ENCODE data around the gene FABP2. TPM values are rescaled to one million over a fixed set of nuclear protein-coding genes. Genes with fewer than 3 reads are reported as not detected.

FABP2 gene
- total RNA-seq, 4 donors from 2014 or later, result not detected

DNA sequence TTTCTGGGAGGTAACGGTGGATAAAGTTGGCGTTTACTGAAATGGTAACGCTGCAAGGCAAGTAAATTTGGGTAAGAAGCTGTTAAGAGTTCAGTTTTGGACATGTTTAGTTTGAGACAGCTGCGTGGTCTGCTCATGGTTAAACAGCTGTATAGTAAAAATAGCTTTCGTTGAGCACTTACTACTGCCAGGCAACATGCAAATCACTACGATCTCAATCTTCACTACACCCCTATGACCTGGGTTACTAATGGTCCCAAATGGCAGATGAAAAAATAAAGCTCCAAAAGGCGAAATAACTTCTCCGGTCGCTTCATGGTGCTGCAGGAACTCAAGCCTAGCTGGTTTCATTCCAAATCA is 22.2 kb downstream of the FABP2 start:
- under 1% methylated on average over 9 of the region's 9 CpGs for WGBS
- TF ChIP-seq EP300 (IDR thresholded peaks at IDR 0.05) (no peak), POLR2A (IDR thresholded peaks at IDR 0.05) (no peak), POLR2AphosphoS5 (IDR thresholded peaks at IDR 0.05) (no peak), CTCF (IDR thresholded peaks at IDR 0.05) (no peak)
- no peaks in the 10 kb centered on the region for H3K9me3 ChIP-seq
- peak overlapping the region; percentile 70 for H3K4me3 ChIP-seq
- H3K36me3 ChIP-seq, result peaks cover 20% of the 10 kb centered on the region
- peak overlapping the region; percentile 94 for H3K27ac ChIP-seq
- H3K27me3 ChIP-seq, result no peaks in the 10 kb centered on the region
- peaks cover 35% of the 10 kb centered on the region for H3K4me1 ChIP-seq
- no peak for DNase-seq (ENCODE audit: low spot score in 2 of 2)

GRCh38 chr4:119299260-119299671 is 22.7 kb downstream of the FABP2 start:
- WGBS, result 2% methylated on average over 2 of the region's 2 CpGs
- no peaks in the 10 kb centered on the region for H3K9me3 ChIP-seq

GRCh38 chr4:119297795-119298194 is 24.1 kb downstream of the FABP2 start:
- 83% methylated on average over 1 of the region's 1 CpG for WGBS
- no peaks in the 10 kb centered on the region for H3K27me3 ChIP-seq
- peaks cover 35% of the 10 kb centered on the region for H3K4me1 ChIP-seq
- no peak overlapping the region for H3K27ac ChIP-seq
- peaks cover 31% of the 10 kb centered on the region for H3K36me3 ChIP-seq
- TF ChIP-seq EP300 (IDR thresholded peaks at IDR 0.05), result no peak
- H3K4me3 ChIP-seq, result no peak overlapping the region
- H3K9me3 ChIP-seq, result no peaks in the 10 kb centered on the region
- no peak for DNase-seq (ENCODE audit: low spot score in 2 of 2)

More at GRCh38 chr4:119299260-119299671, 22.7 kb downstream of the FABP2 start:
- TF ChIP-seq POLR2A (IDR thresholded peaks at IDR 0.05) (no peak), CTCF (IDR thresholded peaks at IDR 0.05) (no peak), EP300 (IDR thresholded peaks at IDR 0.05) (no peak), POLR2AphosphoS5 (IDR thresholded peaks at IDR 0.05) (no peak)
- Histone ChIP-seq H3K27ac (peak overlapping the region; percentile 94), H3K4me1 (peaks cover 35% of the 10 kb centered on the region), H3K27me3 (no peaks in the 10 kb centered on the region), H3K36me3 (peaks cover 20% of the 10 kb centered on the region), H3K4me3 (peak overlapping the region; percentile 70)
- DNase-seq (ENCODE audit: low spot score in 2 of 2), result no peak

GRCh38 chr4:119296356-119296755 is 25.6 kb downstream of the FABP2 start:
- no peak for DNase-seq (ENCODE audit: low spot score in 2 of 2)
- WGBS, result 95% methylated on average over 2 of the region's 2 CpGs

DNA sequence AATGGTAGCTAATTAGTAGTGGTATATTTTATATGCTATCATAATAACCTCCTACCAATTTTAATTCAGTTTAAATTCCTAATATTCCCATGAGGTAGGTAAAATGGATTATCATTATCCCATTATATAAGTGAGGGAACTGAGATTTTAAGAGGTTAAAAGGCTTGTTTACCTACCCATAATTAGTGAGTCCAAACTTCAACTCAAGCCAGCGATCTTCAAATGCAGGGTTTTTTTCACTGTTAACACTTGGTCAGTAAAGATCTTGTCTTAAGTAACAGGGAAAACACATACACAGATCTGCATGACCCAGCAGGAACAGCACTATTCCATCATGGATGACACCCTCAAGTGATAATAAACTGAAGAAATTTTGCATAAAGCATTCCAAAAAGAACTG is 31.3 kb downstream of the FABP2 start:
- 90% methylated on average over 1 of the region's 1 CpG for WGBS
- TF ChIP-seq EP300 (IDR thresholded peaks at IDR 0.05), result no peak
- no peak for TF ChIP-seq POLR2AphosphoS5 (IDR thresholded peaks at IDR 0.05)
- no peak overlapping the region for H3K4me3 ChIP-seq
- H3K27me3 ChIP-seq, result no peaks in the 10 kb centered on the region
- peaks cover 10% of the 10 kb centered on the region for H3K4me1 ChIP-seq
- H3K9me3 ChIP-seq, result no peaks in the 10 kb centered on the region
- H3K27ac ChIP-seq, result no peak overlapping the region
- no peak for DNase-seq (ENCODE audit: low spot score in 2 of 2)
- H3K36me3 ChIP-seq, result peaks cover 24% of the 10 kb centered on the region

More at GRCh38 chr4:119296356-119296755, 25.6 kb downstream of the FABP2 start:
- H3K9me3 ChIP-seq, result no peaks in the 10 kb centered on the region
- no peaks in the 10 kb centered on the region for H3K27me3 ChIP-seq
- no peak overlapping the region for H3K27ac ChIP-seq
- peaks cover 28% of the 10 kb centered on the region for H3K4me1 ChIP-seq
- no peak overlapping the region for H3K4me3 ChIP-seq
- peaks cover 44% of the 10 kb centered on the region for H3K36me3 ChIP-seq
- TF ChIP-seq POLR2A (IDR thresholded peaks at IDR 0.05), result no peak
- TF ChIP-seq CTCF (IDR thresholded peaks at IDR 0.05), result no peak
- TF ChIP-seq EP300 (IDR thresholded peaks at IDR 0.05), result no peak
- TF ChIP-seq POLR2AphosphoS5 (IDR thresholded peaks at IDR 0.05), result no peak

DNA sequence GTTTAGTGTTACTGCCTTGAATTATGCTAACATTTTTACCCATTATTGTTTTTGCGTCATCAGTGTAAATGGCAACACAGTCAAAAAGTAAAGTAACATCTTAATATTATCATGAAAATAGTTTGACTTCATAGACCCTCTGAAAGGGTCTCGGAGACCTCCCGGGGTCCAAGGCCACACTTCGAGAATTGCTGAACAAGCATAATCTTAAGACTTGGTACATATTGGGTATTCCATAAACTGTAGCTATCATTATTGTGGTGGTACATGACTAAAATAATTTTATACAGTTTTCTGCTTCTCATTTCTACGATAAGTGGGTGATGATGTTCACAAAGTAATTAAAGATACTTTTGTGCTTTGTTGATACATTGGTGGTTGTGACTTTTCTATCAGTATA is 32.6 kb downstream of the FABP2 start:
- H3K9me3 ChIP-seq, result no peaks in the 10 kb centered on the region
- H3K4me1 ChIP-seq, result peaks cover 20% of the 10 kb centered on the region
- H3K4me3 ChIP-seq, result no peak overlapping the region
- H3K27me3 ChIP-seq, result no peaks in the 10 kb centered on the region
- no peak for DNase-seq (ENCODE audit: low spot score in 2 of 2)
- H3K27ac ChIP-seq, result no peak overlapping the region
- 96% methylated on average over 5 of the region's 5 CpGs for WGBS
- no peak for TF ChIP-seq CTCF (IDR thresholded peaks at IDR 0.05)
- TF ChIP-seq POLR2A (IDR thresholded peaks at IDR 0.05), result no peak
- no peak for TF ChIP-seq EP300 (IDR thresholded peaks at IDR 0.05)
- no peak for TF ChIP-seq POLR2AphosphoS5 (IDR thresholded peaks at IDR 0.05)
- peaks cover 24% of the 10 kb centered on the region for H3K36me3 ChIP-seq

All from suprapubic skin (tissue), 4 donors.